Measurements from ENCODE around the gene CDK5. TPM values are rescaled to one million over a fixed set of nuclear protein-coding genes. Genes with fewer than 3 reads are reported as not detected.

The CDK5 gene
- total and polyA plus RNA-seq, 9 of the 15 experiments (the other 6 are each of a cell fraction or from before 2014, with no cell fraction given) = 3.2 to 38.0 (median 27.5) TPM

DNA sequence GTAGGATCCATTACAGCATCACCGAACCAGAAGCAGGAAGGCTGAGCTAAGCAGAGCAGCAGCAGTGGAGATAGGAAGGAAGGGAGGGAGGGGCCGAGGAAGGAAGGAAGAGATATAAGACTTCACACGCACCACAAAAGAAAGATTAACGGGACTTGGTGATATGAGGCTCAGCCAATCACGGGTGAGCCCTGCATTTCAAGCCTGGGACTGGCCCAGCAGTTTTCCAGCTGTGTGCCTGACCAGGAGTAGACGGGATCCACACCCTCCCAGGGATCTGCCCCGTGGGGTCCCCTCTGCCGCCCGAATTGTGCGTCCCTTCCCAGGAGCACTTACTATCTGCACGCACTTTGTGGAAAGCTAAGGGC is 49.6 kb downstream of the CDK5 start (continued):
- TF ChIP-seq HDAC1 (IDR thresholded peaks at IDR 0.05) (peak in 1 of 2 experiments; percentile 52; a peak in 2 of 4 replicates), RAD51 (IDR thresholded peaks at IDR 0.05; ENCODE audit: borderline replicate concordance, low read depth) (no peak), NR4A1 (CRISPR knock-in tag; IDR thresholded peaks at IDR 0.05) (no peak), NR4A1 (tag; IDR thresholded peaks at IDR 0.05) (no peak), MBD2 (IDR thresholded peaks at IDR 0.05; ENCODE audit: borderline replicate concordance, low read depth) (no peak), ZNF408 (CRISPR knock-in tag; IDR thresholded peaks at IDR 0.05; ENCODE audit: low read depth) (0 out of 2 replicates have a peak, but pooled peaks have one; percentile 44), CBX8 (IDR thresholded peaks at IDR 0.05; ENCODE audit: borderline replicate concordance, extremely low read depth, low read depth, low read length, poor library complexity, severe bottlenecking) (no peak), ETS2 (tag; IDR thresholded peaks at IDR 0.05; ENCODE audit: borderline replicate concordance, poor library complexity, severe bottlenecking) (no peak), ZNF717 (CRISPR knock-in tag; IDR thresholded peaks at IDR 0.05) (no peak), TBL1XR1 (IDR thresholded peaks at IDR 0.05; ENCODE audit: low read length in 2 of 2) (no peak; a peak in 1 of 4 replicates), ZBTB43 (CRISPR knock-in tag; IDR thresholded peaks at IDR 0.05) (no peak), CSDE1 (IDR thresholded peaks at IDR 0.05) (no peak), ARID1B (IDR thresholded peaks at IDR 0.05) (peak; percentile 92), PTBP1 (IDR thresholded peaks at IDR 0.05; ENCODE audit: low read depth, low read length) (no peak), HCFC1 (IDR thresholded peaks at IDR 0.05; ENCODE audit: low read depth, low read length) (no peak), TEAD2 (tag; IDR thresholded peaks at IDR 0.05) (no peak), MEF2A (IDR thresholded peaks at IDR 0.05; ENCODE audit: control insufficient read depth, low read depth, low read length) (no peak), CEBPG (CRISPR knock-in tag; IDR thresholded peaks at IDR 0.05) (no peak; the same call in 1 of the 2 replicates), CEBPG (tag; conservative IDR thresholded peaks at IDR 0.05 in 1 of 2, IDR thresholded peaks at IDR 0.05 in 1 of 2) (no peak), IRF2 (CRISPR knock-in tag; IDR thresholded peaks at IDR 0.05) (no peak), E2F4 (CRISPR knock-in tag; IDR thresholded peaks at IDR 0.05; ENCODE audit: low read depth) (no peak), ZNF511 (CRISPR knock-in tag; IDR thresholded peaks at IDR 0.05) (no peak), GATAD2A (IDR thresholded peaks at IDR 0.05) (no peak), CAMTA2 (CRISPR knock-in tag; conservative IDR thresholded peaks at IDR 0.05) (no peak), HMG20B (CRISPR knock-in tag; IDR thresholded peaks at IDR 0.05) (no peak)
- TF ChIP-seq, protein P1, sequence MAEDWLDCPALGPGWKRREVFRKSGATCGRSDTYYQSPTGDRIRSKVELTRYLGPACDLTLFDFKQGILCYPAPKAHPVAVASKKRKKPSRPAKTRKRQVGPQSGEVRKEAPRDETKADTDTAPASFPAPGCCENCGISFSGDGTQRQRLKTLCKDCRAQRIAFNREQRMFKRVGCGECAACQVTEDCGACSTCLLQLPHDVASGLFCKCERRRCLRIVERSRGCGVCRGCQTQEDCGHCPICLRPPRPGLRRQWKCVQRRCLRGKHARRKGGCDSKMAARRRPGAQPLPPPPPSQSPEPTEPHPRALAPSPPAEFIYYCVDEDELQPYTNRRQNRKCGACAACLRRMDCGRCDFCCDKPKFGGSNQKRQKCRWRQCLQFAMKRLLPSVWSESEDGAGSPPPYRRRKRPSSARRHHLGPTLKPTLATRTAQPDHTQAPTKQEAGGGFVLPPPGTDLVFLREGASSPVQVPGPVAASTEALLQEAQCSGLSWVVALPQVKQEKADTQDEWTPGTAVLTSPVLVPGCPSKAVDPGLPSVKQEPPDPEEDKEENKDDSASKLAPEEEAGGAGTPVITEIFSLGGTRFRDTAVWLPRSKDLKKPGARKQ (CRISPR knock-in tag; IDR thresholded peaks at IDR 0.05) = no peak

All from K562 (cell line).